Endothelial cell (in vitro differentiated cells): ENCODE results near the gene LBP. TPM values are rescaled to one million over a fixed set of nuclear protein-coding genes. Genes with fewer than 3 reads are reported as not detected.

ENCODE experiments used
- DNase-seq: peaks from one replicate; pipeline ENCODE4 v3.0.0; 2021; ENCODE audit warnings: low spot score
- H3K27ac Mint-ChIP-seq: one replicate; pipeline ENCODE4 v1.8.0; 2021; ENCODE audit warnings: mixed read lengths, inconsistent platforms; ENCODE audit not compliant: unreplicated experiment
- H3K27me3 Mint-ChIP-seq: one replicate; pipeline ENCODE4 v1.8.0; 2021; ENCODE audit warnings: mild to moderate bottlenecking, moderate library complexity, mixed read lengths, inconsistent platforms; ENCODE audit not compliant: unreplicated experiment
- H3K36me3 Mint-ChIP-seq: one replicate; pipeline ENCODE4 v1.8.0; 2021; ENCODE audit warnings: mild to moderate bottlenecking, low read depth, mixed read lengths, inconsistent platforms; ENCODE audit not compliant: unreplicated experiment
- H3K4me1 Mint-ChIP-seq: one replicate; pipeline ENCODE4 v1.8.0; 2021; ENCODE audit warnings: mild to moderate bottlenecking, mixed read lengths, inconsistent platforms; ENCODE audit not compliant: unreplicated experiment
- H3K4me3 Mint-ChIP-seq: one replicate; pipeline ENCODE4 v1.8.0; 2021; ENCODE audit warnings: mild to moderate bottlenecking, mixed read lengths, inconsistent platforms; ENCODE audit not compliant: unreplicated experiment
- H3K9me3 Mint-ChIP-seq: one replicate; pipeline ENCODE4 v1.8.0; 2021; ENCODE audit warnings: mixed read lengths, inconsistent platforms; ENCODE audit not compliant: unreplicated experiment
- CTCF ChIP-seq: fragments of 200-600 bp; sonication (generic); IDR thresholded peaks from one replicate; pipeline ENCODE4 v1.5.0; 2021; ENCODE audit warnings: antibody characterized with exemption; ENCODE audit not compliant: unreplicated experiment
- total RNA-seq: library from RNA; stranded (reverse); fragmentation: NEBNext Ultra II Directional; extraction: Animal tissue kit (Norgen Biotek cat#: 25700); gene quantifications from one replicate; pipeline ENCODE4 v1.2.1, GENCODE V29; 2021; ENCODE audit not compliant: unreplicated experiment

LBP gene
- total RNA-seq, 1 donor from 2014 or later, result 1.2 TPM

GRCh38 chr20:38344107-38344701 is 2.1 kb upstream of the LBP start:
- H3K4me1 Mint-ChIP-seq, result no peaks in the 10 kb centered on the region
- H3K27me3 Mint-ChIP-seq, result no peaks in the 10 kb centered on the region
- H3K9me3 Mint-ChIP-seq, result no peaks in the 10 kb centered on the region
- H3K4me3 Mint-ChIP-seq, result no peak overlapping the region
- TF ChIP-seq CTCF, result no peak
- no peak overlapping the region for H3K27ac Mint-ChIP-seq
- H3K36me3 Mint-ChIP-seq, result no peaks in the 10 kb centered on the region
- no peak for DNase-seq

- Mint-ChIP-seq H3K9me3 (no peaks in the 10 kb centered on the region), H3K36me3 (no peaks in the 10 kb centered on the region), H3K4me1 (peaks cover 2% of the 10 kb centered on the region), H3K27ac (no peak overlapping the region), H3K27me3 (no peaks in the 10 kb centered on the region), H3K4me3 (no peak overlapping the region)
- no peak for DNase-seq
- no peak for TF ChIP-seq CTCF
Measured at GRCh38 chr20:38345643-38346042, 639 bp upstream of the LBP start.

- Mint-ChIP-seq H3K4me3 (no peak overlapping the region), H3K27me3 (no peaks in the 10 kb centered on the region), H3K27ac (no peak overlapping the region), H3K36me3 (no peaks in the 10 kb centered on the region), H3K4me1 (peaks cover 9% of the 10 kb centered on the region), H3K9me3 (no peaks in the 10 kb centered on the region)
- no peak for DNase-seq
- TF ChIP-seq CTCF, result no peak
Measured at GRCh38 chr20:38346741-38347140, 459 bp downstream of the LBP start.

GRCh38 chr20:38349856-38350255 is 3.6 kb downstream of the LBP start:
- no peak for DNase-seq
- Mint-ChIP-seq H3K27me3 (no peaks in the 10 kb centered on the region), H3K27ac (no peak overlapping the region), H3K9me3 (no peaks in the 10 kb centered on the region), H3K36me3 (no peaks in the 10 kb centered on the region), H3K4me1 (peaks cover 17% of the 10 kb centered on the region), H3K4me3 (no peak overlapping the region)
- no peak for TF ChIP-seq CTCF

- no peak for TF ChIP-seq CTCF
- Mint-ChIP-seq H3K4me3 (no peak overlapping the region), H3K27ac (no peak overlapping the region), H3K27me3 (no peaks in the 10 kb centered on the region), H3K4me1 (peaks cover 17% of the 10 kb centered on the region), H3K9me3 (no peaks in the 10 kb centered on the region), H3K36me3 (no peaks in the 10 kb centered on the region)
- no peak for DNase-seq
Measured at GRCh38 chr20:38350879-38351775, 4.8 kb downstream of the LBP start.
